HepG2 (cell line): ENCODE data around the gene TNK1. TPM values are rescaled to one million over a fixed set of nuclear protein-coding genes. Genes with fewer than 3 reads are reported as not detected.

Experiments
- ATAC-seq: fragments of 200-7000 bp; cut with Tn5 transposase; 3 replicates; pipeline ENCODE4 v1.9.1; 2020; ENCODE audit warnings: mild to moderate bottlenecking, moderate library complexity
- BruUV-seq: library from RNA; stranded (reverse); fragments of 400-500 nt; replicated peaks from 2 replicates; lab custom pipeline; 2021; lab: Mats Ljungman, UMichigan
- CTCF ChIA-PET: fragments of 300-600 bp; formaldehyde crosslinking; extraction: SDS; loops from one replicate; lab custom pipeline; 2021; ENCODE audit warnings: low total read pairs, inconsistent platforms, low intra/inter-chr PET ratio; lab: Yijun Ruan, JAX
- POLR2A ChIA-PET: fragments of 350-600 bp; sonication (Branson Sonifier 250); formaldehyde crosslinking; loops from one replicate; lab custom pipeline; 2020; ENCODE audit warnings: antibody characterized with exemption, inconsistent platforms; lab: Yijun Ruan, JAX
- DNase-seq: peaks from one replicate; pipeline ENCODE4 v3.0.0-alpha.2; 2015; ENCODE audit warnings: low spot score
- FAIRE-seq: peaks from 3 replicates; lab custom pipeline; 2011; peaks lifted over from hg19 to GRCh38; lab: Jason Lieb, UNC
- H2AFZ ChIP-seq: one replicate; pipeline ENCODE4 v1.6.1; 2011; ENCODE audit warnings: low read length, inconsistent platforms
- H3K27ac ChIP-seq: fragments of 300-600 bp; 3 replicates; pipeline ENCODE4 v1.8.0; 2011; ENCODE audit warnings: mixed run types, mild to moderate bottlenecking, mixed read lengths, low read length, inconsistent platforms; ENCODE audit not compliant: insufficient read depth; ENCODE audit errors: extremely low read length
- H3K27me3 ChIP-seq, 2 experiments: fragments of 200-600 bp in 1 of 2; 2 replicates in 1 of 2; 3 replicates in 1 of 2; pipeline versions ENCODE4 v1.6.0 to v1.8.0; 2011; ENCODE audit warnings: low read length in 2 of 2, mild to moderate bottlenecking in 2 of 2, moderate library complexity in 2 of 2, inconsistent platforms in 1 of 2; ENCODE audit not compliant: insufficient read depth in 2 of 2, control insufficient read depth in 1 of 2
- H3K36me3 ChIP-seq, 2 experiments: fragments of 200-600 bp in 1 of 2; replicated peaks in 1 of 2; 2 replicates in 1 of 2; 3 replicates in 1 of 2; pipeline versions ENCODE4 v1.5.1 to v1.8.0; 2011; ENCODE audit warnings: low read length in 2 of 2, inconsistent platforms in 1 of 2; ENCODE audit not compliant: insufficient read depth in 2 of 2, control insufficient read depth in 1 of 2
- H3K4me1 ChIP-seq: 2 replicates; pipeline ENCODE4 v1.5.1; 2012; ENCODE audit warnings: low read length, inconsistent platforms; ENCODE audit not compliant: insufficient read depth
- H3K4me2 ChIP-seq: 2 replicates; pipeline ENCODE4 v1.6.0; 2011; ENCODE audit warnings: low read depth, low read length, inconsistent platforms
- H3K4me3 ChIP-seq, 3 experiments: fragments of 200-600 bp in 1 of 3; sonication (generic), shearing (Covaris generic) in 1 of 3; replicated peaks in 1 of 3; 2 replicates each; pipeline ENCODE4 v1.5.1; 2011 to 2016; ENCODE audit warnings: low read length in 3 of 3, inconsistent platforms in 2 of 3, low read depth in 2 of 3, mild to moderate bottlenecking in 2 of 3, control low read depth in 1 of 3, mixed read lengths in 1 of 3; ENCODE audit not compliant: insufficient read depth in 1 of 3
- H3K79me2 ChIP-seq: one replicate; pipeline ENCODE4 v1.6.1; 2011; ENCODE audit warnings: low read length, inconsistent platforms; ENCODE audit not compliant: insufficient read depth
- H3K9ac ChIP-seq: 2 replicates; pipeline ENCODE4 v1.6.0; 2011; ENCODE audit warnings: mild to moderate bottlenecking, low read depth, low read length, inconsistent platforms; ENCODE audit not compliant: insufficient read depth
- H3K9me3 ChIP-seq: 2 replicates; pipeline ENCODE4 v1.5.1; 2012; ENCODE audit warnings: mild to moderate bottlenecking, low read length
- H4K20me1 ChIP-seq: 2 replicates; pipeline ENCODE4 v1.6.0; 2011; ENCODE audit warnings: inconsistent platforms, mild to moderate bottlenecking, low read length, moderate library complexity; ENCODE audit not compliant: insufficient read depth
- POLR2G ChIP-seq: fragments of 200-400 bp; formaldehyde crosslinking; IDR thresholded peaks from 2 replicates; pipeline ENCODE4 v1.6.1; 2018; ENCODE audit warnings: mild to moderate bottlenecking, low read depth, low read length, moderate library complexity
- ZBTB33 ChIP-seq: sonication (generic); formaldehyde crosslinking; IDR thresholded peaks from 2 replicates; pipeline ENCODE4 v1.4.0; 2020; ENCODE audit warnings: missing genetic modification reagents
- ZNF598 ChIP-seq: sonication (generic); formaldehyde crosslinking; IDR thresholded peaks from 2 replicates; pipeline ENCODE4 v1.5.1; 2020; ENCODE audit warnings: mild to moderate bottlenecking, missing genetic modification reagents, borderline replicate concordance
- ZNF674 ChIP-seq: sonication (generic); formaldehyde crosslinking; IDR thresholded peaks from 2 replicates; pipeline ENCODE4 v1.5.0; 2020; ENCODE audit warnings: low read depth, mild to moderate bottlenecking, missing genetic modification reagents
- ZNF687 ChIP-seq: sonication (generic); formaldehyde crosslinking; IDR thresholded peaks from 2 replicates; pipeline ENCODE4 v1.5.1; 2020; ENCODE audit warnings: mild to moderate bottlenecking, missing genetic modification reagents, moderate library complexity
- ZUFSP ChIP-seq: sonication (generic); formaldehyde crosslinking; IDR thresholded peaks from 2 replicates; pipeline ENCODE4 v1.9.0; 2021; ENCODE audit warnings: missing genetic modification reagents, mild to moderate bottlenecking, borderline replicate concordance
- WGBS: methylation state at CpG from one replicate; pipeline ENCODE4 v1.1.6; 2017; ENCODE audit warnings: low lambda C conversion rate; 5-methylcytosine and 5-hydroxymethylcytosine counted together
- in situ Hi-C: cut with HindIII; loops from 2 replicates; pipeline ENCODE4 v1.10.0; 2017; ENCODE audit warnings: low pct_unique_long_range_greater_than_20kb; ENCODE audit not compliant: extremely low pct_ligation_motif_present
- intact Hi-C: fragments of 100-400 bp; cut with micrococcal nuclease; formaldehyde crosslinking; loops from one replicate; pipeline ENCODE4 v1.10.0; 2022; ENCODE audit not compliant: unreplicated experiment
- polyA plus RNA-seq, 8 experiments: library from polyadenylated mRNA; depleted of rRNA in 3 of 8; stranded (reverse) in 7 of 8; unstranded in 1 of 8; fragments of >200 nt; fragmentation: Illumina TruSeq in 4 of 8; extraction: Trizol in 4 of 8; gene quantifications; 2 replicates each; pipeline versions ENCODE4 v1.2.1 to v1.2.3, GENCODE V29; 2011 to 2016; ENCODE audit warnings: low read depth in 4 of 8, missing spikeins in 1 of 8, mixed read lengths in 1 of 8; ENCODE audit not compliant: insufficient read depth in 1 of 8
- total RNA-seq, 5 experiments: library from RNA; depleted of rRNA; stranded (reverse); fragments of >200 nt; fragmentation: Illumina TruSeq; extraction: Trizol; gene quantifications; 2 replicates each; pipeline ENCODE4 v1.2.3, GENCODE V29; 2016; ENCODE audit warnings: low read depth in 1 of 5

Gene TNK1
- total and polyA plus RNA-seq, 2 of the 13 experiments (the other 11 are each of a cell fraction or from before 2014, with no cell fraction given), result 2.0 to 3.5 TPM

GRCh38 chr17:7417056-7417655 lies 36.3 kb downstream of the TNK1 start (continued):
- peak; percentile 49; the same call in 1 of the 2 replicates for TF ChIP-seq ZBTB33 (CRISPR knock-in tag)
- no peak for TF ChIP-seq ZNF598 (CRISPR knock-in tag)
- no peak for TF ChIP-seq ZUFSP (CRISPR knock-in tag)

- no peak overlapping the region for H3K4me2 ChIP-seq
- DNase-seq (no peak), FAIRE-seq (no peak), ATAC-seq (no peak)
- H3K36me3 ChIP-seq, result no peaks in the 10 kb centered on the region
- peaks cover 2 to 5% of the 10 kb centered on the region in 2 experiments; a peak in 1 of 5 replicates for H3K27me3 ChIP-seq
- H3K79me2 ChIP-seq, result no peaks in the 10 kb centered on the region
- no TSS peak for BruUV-seq
- ChIA-PET POLR2A (no interaction called here), CTCF (no interaction called here)
- peaks cover 13% of the 10 kb centered on the region; the same call in 1 of the 2 replicates for H3K4me1 ChIP-seq
- H3K27ac ChIP-seq, result no peak overlapping the region
- TF ChIP-seq ZNF687 (peak; percentile 25; the same call in 1 of the 2 replicates), POLR2G (0 out of 2 replicates have a peak, but pooled peaks have one; percentile 22), ZNF674 (CRISPR knock-in tag) (no peak)
- 67% methylated on average over 15 of the region's 18 CpGs for WGBS
- intact Hi-C loops, result no loop called here
- H2AFZ ChIP-seq, result no peak overlapping the region
- H3K9me3 ChIP-seq, result no peaks in the 10 kb centered on the region
- H3K9ac ChIP-seq, result no peak overlapping the region
- in situ Hi-C loops, result no loop called here
- no peaks in the 10 kb centered on the region for H4K20me1 ChIP-seq
- H3K4me3 ChIP-seq, result no peak overlapping the region
Observed at GRCh38 chr17:7418472-7419152, 37.7 kb downstream of the TNK1 start.
